ENCODE data around the gene LAPTM5.

GRCh38 chr1:30715216-30715615 lies 42.4 kb downstream of the LAPTM5 start:
- TF ChIP-seq CTCF (IDR thresholded peaks at IDR 0.05) (peak in 2 of 5 experiments; percentile 15 to 16), EP300 (IDR thresholded peaks at IDR 0.05) (no peak), POLR2A (IDR thresholded peaks at IDR 0.05) (no peak)
